TTC549 (cell line): Measurements from ENCODE around the gene SPRR1B.
A peak's percentile ranks its signal among the peaks of the same experiment; 100 is the strongest.
"Not testable (repeated sequence)": the region's sequence is repeated elsewhere in the genome, so short reads cannot be mapped to it uniquely, and the experiment has no call there.

Experiments
- FAIRE-seq: peaks from 2 replicates; lab custom pipeline; 2012; peaks lifted over from hg19 to GRCh38; lab: Jason Lieb, UNC

The SPRR1B gene

DNA sequence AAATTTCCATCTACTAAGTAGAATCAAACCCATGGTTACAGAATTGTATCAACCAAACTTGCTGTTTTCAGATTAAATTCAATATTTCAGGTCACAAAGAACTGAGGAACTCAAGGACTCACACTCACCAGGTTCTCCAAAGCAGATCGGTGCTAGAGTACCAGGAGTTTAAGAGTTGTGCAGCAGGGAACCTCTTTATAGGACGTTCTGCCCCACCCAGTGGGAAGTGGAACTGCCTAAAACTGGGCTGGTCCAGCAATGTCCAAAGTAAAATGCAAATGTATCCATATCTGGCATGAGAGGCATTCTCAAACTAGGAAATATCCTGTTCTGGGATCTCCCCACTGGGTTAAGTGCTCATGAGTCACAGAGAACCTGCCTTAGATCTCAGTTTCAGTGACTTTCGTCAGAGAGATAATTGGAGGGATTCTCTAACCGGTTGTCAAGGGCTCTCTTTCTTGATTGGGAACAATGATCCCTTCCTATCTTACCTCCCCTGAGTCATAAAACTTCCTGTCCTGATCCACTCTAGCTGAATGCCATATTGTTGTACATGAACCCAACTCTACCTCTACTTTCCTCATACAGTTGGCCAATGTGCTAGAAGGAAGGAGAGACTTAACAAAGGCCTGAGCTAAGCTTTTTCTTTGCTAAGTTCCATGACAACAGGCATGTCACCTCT is 10.1 kb downstream of the SPRR1B start, which contains the start of gene SPRR2D:
SPRR2D (minus strand) TSS at position 171 of the 682 bp plus-strand sequence. CDS start 774 bp downstream, outside the sequence.
- no peak for FAIRE-seq

DNA sequence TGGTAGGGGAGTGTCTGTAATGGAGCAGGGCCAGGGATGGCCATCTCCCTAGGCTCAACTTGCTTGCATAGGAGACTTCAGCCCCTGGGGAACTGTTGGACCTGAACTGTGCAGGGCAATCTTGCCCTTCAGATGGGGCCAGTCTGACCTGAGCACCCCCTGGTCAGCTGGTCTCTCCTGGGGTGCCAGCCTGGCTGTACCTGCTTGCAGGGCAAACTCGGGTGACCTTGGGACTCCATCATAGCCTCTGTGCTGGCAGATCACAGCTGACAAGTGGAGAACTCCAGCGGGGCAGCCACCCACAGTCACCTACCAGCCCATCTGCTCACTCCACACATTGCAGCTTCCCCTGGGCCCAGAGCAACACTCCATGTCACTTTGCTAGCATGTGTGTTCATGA is 18.2 kb downstream of the SPRR1B start:
- FAIRE-seq = no peak

DNA sequence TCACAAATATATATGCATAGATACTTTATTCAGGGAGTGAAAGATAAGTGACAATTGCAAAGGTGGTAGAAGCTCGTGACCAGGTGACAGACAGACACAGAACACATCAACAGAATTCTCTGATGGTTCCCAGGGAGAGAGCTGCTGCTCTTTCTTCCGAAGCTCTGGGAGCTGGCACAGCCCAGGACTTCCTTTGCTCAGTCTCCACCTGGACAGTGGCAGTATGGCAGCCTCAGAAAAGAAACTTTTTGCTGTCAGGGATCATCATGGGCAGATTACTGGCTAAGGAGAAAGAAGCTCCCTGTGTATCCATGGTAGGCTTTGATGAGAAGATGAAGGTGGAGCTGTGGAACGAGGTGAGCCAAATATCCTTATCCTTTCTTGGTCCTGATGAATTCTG is 25.1 kb downstream of the SPRR1B start:
- FAIRE-seq = not testable (repeated sequence)

GRCh38 chr1:153057375-153057774 is 26.4 kb downstream of the SPRR1B start, which contains the start of gene SPRR2A:
Gene SPRR2A, minus strand, starts transcription at chr1:153057512. Its CDS starts 777 bp downstream, at chr1:153056735.
- no peak for FAIRE-seq

- peak; percentile 90 for FAIRE-seq
Observed at GRCh38 chr1:153058154-153058553, 27.2 kb downstream of the SPRR1B start.

- no peak for FAIRE-seq
Observed at GRCh38 chr1:153058826-153059784, 28.1 kb downstream of the SPRR1B start.

DNA sequence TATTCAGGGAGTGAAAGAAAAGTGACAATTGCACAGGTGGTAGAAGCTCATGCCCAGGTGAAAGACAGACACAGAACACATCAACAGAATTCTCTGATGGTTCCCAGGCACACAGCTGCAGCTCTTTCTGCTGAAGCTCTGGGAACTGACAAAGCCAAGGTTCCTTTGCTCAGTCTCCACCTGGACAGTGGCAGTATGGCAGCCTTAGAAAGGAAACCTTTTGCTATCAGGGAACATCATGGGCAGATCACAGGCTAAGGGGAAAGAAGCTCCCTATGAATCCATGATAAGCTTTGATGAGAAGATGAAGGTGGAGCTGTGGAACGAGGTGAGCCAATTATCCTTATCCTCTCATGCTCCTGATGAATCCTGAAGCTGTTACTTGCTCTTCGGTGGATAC is 39.2 kb downstream of the SPRR1B start:
- no peak for FAIRE-seq

DNA sequence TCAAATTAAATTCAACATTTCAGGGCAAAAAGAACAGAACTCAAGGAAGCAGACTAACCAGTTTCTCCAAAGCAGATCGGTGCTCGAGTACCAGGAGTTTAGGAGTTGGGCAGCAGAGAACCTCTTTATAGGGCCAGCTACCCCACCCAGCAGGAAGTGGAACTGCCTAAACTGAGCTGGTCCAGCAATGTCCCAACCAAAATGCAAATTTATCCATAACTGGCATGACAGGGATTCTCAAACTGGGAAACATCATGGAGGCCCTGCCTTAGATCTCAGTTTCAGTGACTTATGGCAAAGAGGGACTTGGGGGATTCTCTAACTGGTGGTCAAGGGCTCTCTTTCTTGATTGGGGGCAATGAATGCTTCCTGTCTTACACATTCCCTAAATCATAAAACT is 40.5 kb downstream of the SPRR1B start, which contains the start of gene SPRR2B:
SPRR2B (minus strand) TSS at position 101 of the 400 bp plus-strand sequence. CDS start 772 bp downstream, outside the sequence.
- no peak for FAIRE-seq

- FAIRE-seq = no peak
Observed at GRCh38 chr1:153072806-153073726, 42.1 kb downstream of the SPRR1B start.

- FAIRE-seq = no peak
Observed at GRCh38 chr1:153081736-153082135, 50.7 kb downstream of the SPRR1B start.
